H9 (cell line): ENCODE results near the gene RPL37. TPM values are rescaled to one million over a fixed set of nuclear protein-coding genes. Genes with fewer than 3 reads are reported as not detected.

Source experiments
- DNase-seq: peaks from one replicate; pipeline ENCODE4 v3.0.0-alpha.2; 2017
- H2AFZ ChIP-seq: one replicate; pipeline ENCODE4 v1.6.1; 2013; ENCODE audit warnings: mild to moderate bottlenecking, low read length, control low read depth, moderate library complexity
- H2AK5ac ChIP-seq: 2 replicates; pipeline ENCODE4 v1.6.1; 2013; ENCODE audit warnings: low read length, control low read depth, mixed read lengths; ENCODE audit not compliant: insufficient read length
- H2BK120ac ChIP-seq: one replicate; pipeline ENCODE4 v1.6.1; 2013; ENCODE audit warnings: low read depth, mild to moderate bottlenecking, low read length, control low read depth, inconsistent platforms; ENCODE audit not compliant: poor library complexity, severe bottlenecking
- H2BK12ac ChIP-seq: 2 replicates; pipeline ENCODE4 v1.6.1; 2013; ENCODE audit warnings: low read length, control low read depth, mixed read lengths, low read depth; ENCODE audit not compliant: insufficient read length
- H2BK15ac ChIP-seq: 2 replicates; pipeline ENCODE4 v1.6.1; 2013; ENCODE audit warnings: low read depth, low read length, control low read depth
- H2BK20ac ChIP-seq: one replicate; pipeline ENCODE4 v1.6.1; 2013; ENCODE audit warnings: low read depth, mild to moderate bottlenecking, low read length, control low read depth, inconsistent platforms; ENCODE audit not compliant: poor library complexity, severe bottlenecking
- H2BK5ac ChIP-seq: 2 replicates; pipeline ENCODE4 v1.6.1; 2013; ENCODE audit warnings: low read length, control low read depth, mixed read lengths; ENCODE audit not compliant: insufficient read length
- H3K14ac ChIP-seq: 2 replicates; pipeline ENCODE4 v1.6.1; 2013; ENCODE audit warnings: low read length, control low read depth; ENCODE audit not compliant: insufficient read depth
- H3K18ac ChIP-seq: 2 replicates; pipeline ENCODE4 v1.6.1; 2013; ENCODE audit warnings: low read depth, mild to moderate bottlenecking, mixed read lengths, low read length, control low read depth; ENCODE audit not compliant: insufficient read length
- H3K23ac ChIP-seq: 2 replicates; pipeline ENCODE4 v1.6.1; 2013; ENCODE audit warnings: low read length, control low read depth, mixed read lengths, low read depth; ENCODE audit not compliant: insufficient read length
- H3K23me2 ChIP-seq: 2 replicates; pipeline ENCODE4 v1.6.1; 2013; ENCODE audit warnings: low read depth, mild to moderate bottlenecking, mixed read lengths, low read length, control low read depth; ENCODE audit not compliant: insufficient read length, poor library complexity, severe bottlenecking
- H3K27ac ChIP-seq: 2 replicates; pipeline ENCODE4 v1.5.1; 2013; ENCODE audit warnings: low read length, control low read depth, mixed read lengths, low read depth; ENCODE audit not compliant: insufficient read length
- H3K27me3 ChIP-seq: 2 replicates; pipeline ENCODE4 v1.6.1; 2013; ENCODE audit warnings: low read length, control low read depth, inconsistent platforms; ENCODE audit not compliant: insufficient read depth
- H3K4ac ChIP-seq: 2 replicates; pipeline ENCODE4 v1.6.1; 2013; ENCODE audit warnings: low read depth, mild to moderate bottlenecking, control low read depth, inconsistent platforms, low read length, moderate library complexity
- H3K4me1 ChIP-seq: 2 replicates; pipeline ENCODE4 v1.6.1; 2013; ENCODE audit warnings: low read length, control low read depth, inconsistent platforms; ENCODE audit not compliant: insufficient read depth
- H3K4me2 ChIP-seq: 2 replicates; pipeline ENCODE4 v1.6.1; 2013; ENCODE audit warnings: low read length, control low read depth, mixed read lengths; ENCODE audit not compliant: insufficient read length, insufficient read depth
- H3K56ac ChIP-seq: 2 replicates; pipeline ENCODE4 v1.6.1; 2013; ENCODE audit warnings: low read depth, mild to moderate bottlenecking, mixed read lengths, low read length, control low read depth; ENCODE audit not compliant: insufficient read length
- H3K79me1 ChIP-seq: 2 replicates; pipeline ENCODE4 v1.6.1; 2013; ENCODE audit warnings: low read depth, mild to moderate bottlenecking, moderate library complexity, low read length, control low read depth, inconsistent platforms; ENCODE audit not compliant: insufficient read depth, poor library complexity, severe bottlenecking
- H3K79me2 ChIP-seq: 2 replicates; pipeline ENCODE4 v1.6.1; 2013; ENCODE audit warnings: low read length, control low read depth, inconsistent platforms; ENCODE audit not compliant: insufficient read depth
- H3K9ac ChIP-seq: 2 replicates; pipeline ENCODE4 v1.6.1; 2013; ENCODE audit warnings: low read length, control low read depth, mixed read lengths; ENCODE audit not compliant: insufficient read length; ENCODE audit errors: extremely low read depth
- H3K9me3 ChIP-seq: one replicate; pipeline ENCODE4 v1.6.1; 2013; ENCODE audit warnings: low read depth, low read length, inconsistent platforms; ENCODE audit not compliant: control insufficient read depth
- H3T11ph ChIP-seq: one replicate; pipeline ENCODE4 v1.6.1; 2013; ENCODE audit warnings: mild to moderate bottlenecking, low read length, control low read depth, inconsistent platforms
- H4K20me1 ChIP-seq: one replicate; pipeline ENCODE4 v1.6.1; 2013; ENCODE audit not compliant: control insufficient read depth, insufficient read length, insufficient read depth
- H4K5ac ChIP-seq: 2 replicates; pipeline ENCODE4 v1.6.1; 2013; ENCODE audit warnings: low read depth, mild to moderate bottlenecking, mixed read lengths, low read length, control low read depth; ENCODE audit not compliant: insufficient read length
- H4K8ac ChIP-seq: replicated peaks from 2 replicates; pipeline ENCODE4 v1.6.1; 2013; ENCODE audit warnings: low read length, control low read depth, mixed read lengths, low read depth; ENCODE audit not compliant: insufficient read length
- H4K91ac ChIP-seq: 2 replicates; pipeline ENCODE4 v1.6.1; 2013; ENCODE audit warnings: low read depth, mild to moderate bottlenecking, moderate library complexity, mixed read lengths, low read length, control low read depth; ENCODE audit not compliant: insufficient read length
- H3K27ac Mint-ChIP-seq, 3 experiments: 2 replicates in 2 of 3; 3 replicates in 1 of 3; pipeline ENCODE4 v1.8.0; 2020 to 2021; ENCODE audit warnings: mixed read lengths in 3 of 3, mild to moderate bottlenecking in 1 of 3, moderate library complexity in 1 of 3
- H3K27me3 Mint-ChIP-seq: 2 replicates; pipeline ENCODE4 v1.8.0; 2021; ENCODE audit warnings: low read depth, mild to moderate bottlenecking, moderate library complexity, mixed read lengths
- H3K36me3 Mint-ChIP-seq, 3 experiments: 2 replicates in 2 of 3; 3 replicates in 1 of 3; pipeline ENCODE4 v1.8.0; 2020 to 2021; ENCODE audit warnings: low read depth in 3 of 3, mixed read lengths in 3 of 3; ENCODE audit not compliant: insufficient read depth in 1 of 3
- H3K4me1 Mint-ChIP-seq, 2 experiments: 2 replicates each; pipeline ENCODE4 v1.8.0; 2020; ENCODE audit warnings: mixed read lengths in 2 of 2
- H3K4me3 Mint-ChIP-seq, 2 experiments: 2 replicates in 1 of 2; 3 replicates in 1 of 2; pipeline ENCODE4 v1.8.0; 2020 to 2021; ENCODE audit warnings: mild to moderate bottlenecking in 2 of 2, mixed read lengths in 2 of 2, moderate library complexity in 1 of 2
- H3K9me3 Mint-ChIP-seq, 2 experiments: 2 replicates in 1 of 2; 3 replicates in 1 of 2; pipeline ENCODE4 v1.8.0; 2020; ENCODE audit warnings: mild to moderate bottlenecking in 2 of 2, mixed read lengths in 2 of 2, moderate library complexity in 1 of 2
- CTCF ChIP-seq: fragments of 200-600 bp; sonication (generic); conservative IDR thresholded peaks from 3 replicates; pipeline ENCODE4 v1.8.0; 2021; ENCODE audit warnings: antibody characterized with exemption, mild to moderate bottlenecking
- WGBS: extraction: QIAGEN DNeasy Blood & Tissue Kit; methylation state at CpG from one replicate; pipeline ENCODE4 v1.1.7; 2013; ENCODE audit warnings: missing lambda C conversion rate, low lambda C conversion rate, mixed read lengths; ENCODE audit not compliant: insufficient read length; ENCODE audit errors: extremely low coverage; 5-methylcytosine and 5-hydroxymethylcytosine counted together
- total RNA-seq: library from RNA; stranded (reverse); gene quantifications from 2 replicates; pipeline ENCODE4 v1.2.1, GENCODE V29; 2021

Gene RPL37
- total RNA-seq, 1 experiment from 2014 or later, result 1,735 TPM

- Mint-ChIP-seq H3K27me3 (no peaks in the 10 kb centered on the region), H3K27ac (peak overlapping the region in 2 of 3 experiments; percentile 78 to 100; a peak in 2 of 7 replicates)
- peak overlapping the region; percentile 18 for H3K9ac ChIP-seq
Measured at GRCh38 chr5:40832345-40832744, 2.7 kb downstream of the RPL37 start.

More at GRCh38 chr5:40832345-40832744, 2.7 kb downstream of the RPL37 start:
- Histone ChIP-seq H2AFZ (no peak overlapping the region), H3K23me2 (peaks cover 25% of the 10 kb centered on the region), H2BK15ac (no peak overlapping the region), H3K4ac (no peak overlapping the region), H3K56ac (no peak overlapping the region), H3K79me2 (peaks cover 13% of the 10 kb centered on the region; the same call in 1 of the 2 replicates), H2BK20ac (no peak overlapping the region), H4K20me1 (no peaks in the 10 kb centered on the region), H3K79me1 (no peaks in the 10 kb centered on the region), H3K4me2 (no peak overlapping the region), H4K91ac (no peak overlapping the region), H3K27me3 (no peaks in the 10 kb centered on the region), H2BK12ac (no peak overlapping the region), H3K27ac (no peak overlapping the region), H2BK5ac (no peak overlapping the region), H4K8ac (no peak overlapping the region), H3T11ph (no peak overlapping the region), H4K5ac (no peak overlapping the region), H2BK120ac (no peak overlapping the region), H3K14ac (no peak overlapping the region), H3K9me3 (no peaks in the 10 kb centered on the region), H3K4me1 (no peaks in the 10 kb centered on the region), H3K18ac (no peak overlapping the region), H3K23ac (no peak overlapping the region), H2AK5ac (no peak overlapping the region)
- Mint-ChIP-seq H3K9me3 (peaks cover 3 to 6% of the 10 kb centered on the region in 2 experiments; a peak in 2 of 5 replicates), H3K4me1 (peaks cover 31 to 69% of the 10 kb centered on the region in 2 experiments), H3K4me3 (peak overlapping the region; percentile 100), H3K36me3 (peaks cover 74 to 78% (median 77%) of the 10 kb centered on the region in 3 experiments)
- no CpG with 5 or more reads among the region's 4 CpGs for WGBS
- TF ChIP-seq CTCF, result no peak
- no peak for DNase-seq
